HepG2 (cell line): ENCODE results near the gene CACTIN. TPM values are rescaled to one million over a fixed set of nuclear protein-coding genes. Genes with fewer than 3 reads are reported as not detected.

Experiments used
- FLYWCH1 ChIP-seq: sonication (generic); formaldehyde crosslinking; IDR thresholded peaks from 2 replicates; pipeline ENCODE4 v1.8.1; 2023; ENCODE audit warnings: mild to moderate bottlenecking, missing genetic modification reagents
- HOXA3 ChIP-seq: sonication (generic); formaldehyde crosslinking; IDR thresholded peaks from 2 replicates; pipeline ENCODE4 v1.5.0; 2020; ENCODE audit warnings: missing genetic modification reagents
- IRF2 ChIP-seq: IDR thresholded peaks from 2 replicates; pipeline ENCODE4 v1.6.1; 2018; ENCODE audit warnings: missing genetic modification reagents, missing compliant biosample characterization
- KAT8 ChIP-seq: IDR thresholded peaks from 2 replicates; pipeline ENCODE4 v1.6.1; 2016; ENCODE audit warnings: missing genetic modification reagents, missing compliant biosample characterization
- MBD4 ChIP-seq: IDR thresholded peaks from 2 replicates; pipeline ENCODE4 v1.6.1; 2012; ENCODE audit warnings: low read length, inconsistent platforms, borderline replicate concordance
- MXI1 ChIP-seq: IDR thresholded peaks from 3 replicates; pipeline ENCODE4 v1.6.1; 2012; ENCODE audit warnings: low read depth, low read length, inconsistent platforms, borderline replicate concordance
- ZNF557 ChIP-seq: sonication (generic); formaldehyde crosslinking; IDR thresholded peaks from 2 replicates; pipeline ENCODE4 v1.4.0; 2020; ENCODE audit warnings: missing genetic modification reagents
- polyA plus RNA-seq, 8 experiments: library from polyadenylated mRNA; depleted of rRNA in 3 of 8; stranded (reverse) in 7 of 8; unstranded in 1 of 8; fragments of >200 nt; fragmentation: Illumina TruSeq in 4 of 8; extraction: Trizol in 4 of 8; gene quantifications; 2 replicates each; pipeline versions ENCODE4 v1.2.1 to v1.2.3, GENCODE V29; 2011 to 2016; ENCODE audit warnings: low read depth in 4 of 8, missing spikeins in 1 of 8, mixed read lengths in 1 of 8; ENCODE audit not compliant: insufficient read depth in 1 of 8
- total RNA-seq, 5 experiments: library from RNA; depleted of rRNA; stranded (reverse); fragments of >200 nt; fragmentation: Illumina TruSeq; extraction: Trizol; gene quantifications; 2 replicates each; pipeline ENCODE4 v1.2.3, GENCODE V29; 2016; ENCODE audit warnings: low read depth in 1 of 5
- TF ChIP-seq, protein P1 (sequence below): sonication (generic); formaldehyde crosslinking; IDR thresholded peaks from 2 replicates; pipeline ENCODE4 v1.4.0; 2020; ENCODE audit warnings: mild to moderate bottlenecking, missing genetic modification reagents
- TF ChIP-seq, protein P2 (sequence below): sonication (generic); formaldehyde crosslinking; IDR thresholded peaks from 2 replicates; pipeline ENCODE4 v1.4.0; 2020; ENCODE audit warnings: low read depth, missing genetic modification reagents
- TF ChIP-seq, protein P3 (sequence below): IDR thresholded peaks from 2 replicates; pipeline ENCODE4 v1.6.1; 2016; ENCODE audit warnings: control low read depth
- TF ChIP-seq, protein P4 (sequence below): sonication (generic); formaldehyde crosslinking; IDR thresholded peaks from 2 replicates; pipeline ENCODE4 v1.4.0; 2020; ENCODE audit warnings: mild to moderate bottlenecking, missing genetic modification reagents

Gene CACTIN
- total and polyA plus RNA-seq, 2 of the 13 experiments (the other 11 are each of a cell fraction or from before 2014, with no cell fraction given), result 10.0 to 16.6 TPM

DNA sequence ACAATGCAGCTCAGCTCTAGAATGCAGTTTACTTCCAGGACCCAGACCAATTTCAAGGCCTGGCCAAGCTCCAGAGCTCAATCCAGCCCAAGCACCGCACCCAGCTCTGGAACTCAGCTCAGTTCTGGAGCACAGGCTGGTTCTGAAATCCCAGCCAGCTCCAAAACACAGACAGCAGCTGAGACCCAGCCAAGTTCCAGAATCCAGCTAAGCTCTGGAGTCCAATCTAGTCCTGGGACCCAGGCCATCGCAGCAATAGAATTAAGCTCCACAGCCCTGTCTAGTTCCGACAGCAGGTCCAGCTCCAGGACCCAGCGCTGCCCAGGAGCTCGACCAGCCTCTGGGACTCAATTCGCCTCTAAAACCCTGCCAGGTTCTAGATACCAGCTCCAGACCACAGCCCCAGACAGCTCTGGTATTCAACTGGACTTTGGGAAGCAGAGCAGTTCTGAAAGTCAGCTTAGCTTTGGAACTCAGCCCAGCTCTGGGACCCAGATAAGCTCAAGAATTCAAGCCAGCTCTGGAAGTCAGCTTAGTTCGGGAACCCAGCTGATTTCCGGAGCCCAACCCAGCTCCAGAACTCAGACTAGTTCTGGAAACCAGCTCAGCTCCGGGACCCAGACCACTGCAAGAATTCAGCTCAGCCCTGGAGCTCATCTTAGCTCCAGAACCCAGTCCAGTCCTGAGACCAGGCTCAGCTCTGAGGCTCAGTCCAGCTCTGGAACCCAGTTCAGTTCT lies 34.5 kb downstream of the CACTIN start (continued):
- TF ChIP-seq, protein P1, sequence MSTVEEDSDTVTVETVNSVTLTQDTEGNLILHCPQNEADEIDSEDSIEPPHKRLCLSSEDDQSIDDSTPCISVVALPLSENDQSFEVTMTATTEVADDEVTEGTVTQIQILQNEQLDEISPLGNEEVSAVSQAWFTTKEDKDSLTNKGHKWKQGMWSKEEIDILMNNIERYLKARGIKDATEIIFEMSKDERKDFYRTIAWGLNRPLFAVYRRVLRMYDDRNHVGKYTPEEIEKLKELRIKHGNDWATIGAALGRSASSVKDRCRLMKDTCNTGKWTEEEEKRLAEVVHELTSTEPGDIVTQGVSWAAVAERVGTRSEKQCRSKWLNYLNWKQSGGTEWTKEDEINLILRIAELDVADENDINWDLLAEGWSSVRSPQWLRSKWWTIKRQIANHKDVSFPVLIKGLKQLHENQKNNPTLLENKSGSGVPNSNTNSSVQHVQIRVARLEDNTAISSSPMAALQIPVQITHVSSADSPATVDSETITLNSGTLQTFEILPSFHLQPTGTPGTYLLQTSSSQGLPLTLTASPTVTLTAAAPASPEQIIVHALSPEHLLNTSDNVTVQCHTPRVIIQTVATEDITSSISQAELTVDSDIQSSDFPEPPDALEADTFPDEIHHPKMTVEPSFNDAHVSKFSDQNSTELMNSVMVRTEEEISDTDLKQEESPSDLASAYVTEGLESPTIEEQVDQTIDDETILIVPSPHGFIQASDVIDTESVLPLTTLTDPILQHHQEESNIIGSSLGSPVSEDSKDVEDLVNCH (CRISPR knock-in tag), result no peak
- TF ChIP-seq, protein P2, sequence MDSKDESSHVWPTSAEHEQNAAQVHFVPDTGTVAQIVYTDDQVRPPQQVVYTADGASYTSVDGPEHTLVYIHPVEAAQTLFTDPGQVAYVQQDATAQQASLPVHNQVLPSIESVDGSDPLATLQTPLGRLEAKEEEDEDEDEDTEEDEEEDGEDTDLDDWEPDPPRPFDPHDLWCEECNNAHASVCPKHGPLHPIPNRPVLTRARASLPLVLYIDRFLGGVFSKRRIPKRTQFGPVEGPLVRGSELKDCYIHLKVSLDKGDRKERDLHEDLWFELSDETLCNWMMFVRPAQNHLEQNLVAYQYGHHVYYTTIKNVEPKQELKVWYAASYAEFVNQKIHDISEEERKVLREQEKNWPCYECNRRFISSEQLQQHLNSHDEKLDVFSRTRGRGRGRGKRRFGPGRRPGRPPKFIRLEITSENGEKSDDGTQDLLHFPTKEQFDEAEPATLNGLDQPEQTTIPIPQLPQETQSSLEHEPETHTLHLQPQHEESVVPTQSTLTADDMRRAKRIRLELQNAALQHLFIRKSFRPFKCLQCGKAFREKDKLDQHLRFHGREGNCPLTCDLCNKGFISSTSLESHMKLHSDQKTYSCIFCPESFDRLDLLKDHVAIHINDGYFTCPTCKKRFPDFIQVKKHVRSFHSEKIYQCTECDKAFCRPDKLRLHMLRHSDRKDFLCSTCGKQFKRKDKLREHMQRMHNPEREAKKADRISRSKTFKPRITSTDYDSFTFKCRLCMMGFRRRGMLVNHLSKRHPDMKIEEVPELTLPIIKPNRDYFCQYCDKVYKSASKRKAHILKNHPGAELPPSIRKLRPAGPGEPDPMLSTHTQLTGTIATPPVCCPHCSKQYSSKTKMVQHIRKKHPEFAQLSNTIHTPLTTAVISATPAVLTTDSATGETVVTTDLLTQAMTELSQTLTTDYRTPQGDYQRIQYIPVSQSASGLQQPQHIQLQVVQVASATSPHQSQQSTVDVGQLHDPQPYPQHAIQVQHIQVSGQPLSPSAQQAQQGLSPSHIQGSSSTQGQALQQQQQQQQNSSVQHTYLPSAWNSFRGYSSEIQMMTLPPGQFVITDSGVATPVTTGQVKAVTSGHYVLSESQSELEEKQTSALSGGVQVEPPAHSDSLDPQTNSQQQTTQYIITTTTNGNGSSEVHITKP (CRISPR knock-in tag), result no peak
- TF ChIP-seq, protein P3, sequence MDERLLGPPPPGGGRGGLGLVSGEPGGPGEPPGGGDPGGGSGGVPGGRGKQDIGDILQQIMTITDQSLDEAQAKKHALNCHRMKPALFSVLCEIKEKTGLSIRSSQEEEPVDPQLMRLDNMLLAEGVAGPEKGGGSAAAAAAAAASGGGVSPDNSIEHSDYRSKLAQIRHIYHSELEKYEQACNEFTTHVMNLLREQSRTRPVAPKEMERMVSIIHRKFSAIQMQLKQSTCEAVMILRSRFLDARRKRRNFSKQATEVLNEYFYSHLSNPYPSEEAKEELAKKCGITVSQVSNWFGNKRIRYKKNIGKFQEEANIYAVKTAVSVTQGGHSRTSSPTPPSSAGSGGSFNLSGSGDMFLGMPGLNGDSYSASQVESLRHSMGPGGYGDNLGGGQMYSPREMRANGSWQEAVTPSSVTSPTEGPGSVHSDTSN (CRISPR knock-in tag), result no peak
- TF ChIP-seq ZNF557 (CRISPR knock-in tag), result no peak
- no peak for TF ChIP-seq FLYWCH1 (CRISPR knock-in tag)
- no peak for TF ChIP-seq KAT8 (CRISPR knock-in tag)
- TF ChIP-seq HOXA3, result no peak
- TF ChIP-seq, protein P4, sequence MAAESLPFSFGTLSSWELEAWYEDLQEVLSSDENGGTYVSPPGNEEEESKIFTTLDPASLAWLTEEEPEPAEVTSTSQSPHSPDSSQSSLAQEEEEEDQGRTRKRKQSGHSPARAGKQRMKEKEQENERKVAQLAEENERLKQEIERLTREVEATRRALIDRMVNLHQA (CRISPR knock-in tag), result no peak
- TF ChIP-seq MXI1, result no peak
- no peak for TF ChIP-seq IRF2 (CRISPR knock-in tag)
- TF ChIP-seq MBD4, result no peak
- TF ChIP-seq, all 625 proteins: peak for 0
